Urothelium cell line (cell line): Measurements from ENCODE around the gene MAPK10.
"Not testable (repeated sequence)": the region's sequence is repeated elsewhere in the genome, so short reads cannot be mapped to it uniquely, and the experiment has no call there.

Experiments used
- DNase-seq: peaks from one replicate; pipeline ENCODE4 v3.0.0; 2011; ENCODE audit warnings: low spot score, mixed read lengths
- FAIRE-seq: peaks from 2 replicates; lab custom pipeline; 2011; peaks lifted over from hg19 to GRCh38; lab: Jason Lieb, UNC

MAPK10 gene

GRCh38 chr4:86044593-86044985 lies 315.3 kb downstream of the MAPK10 start:
- FAIRE-seq, result no peak
- DNase-seq, result no peak

GRCh38 chr4:86043755-86044592 lies 315.9 kb downstream of the MAPK10 start:
- peak; percentile 23 for DNase-seq
- FAIRE-seq, result no peak

- DNase-seq (no peak), FAIRE-seq (no peak)
These were observed 321.8 kb downstream of the MAPK10 start for GRCh38 chr4:86038037-86038436.

GRCh38 chr4:86036736-86037135 lies 323.1 kb downstream of the MAPK10 start:
- no peak for DNase-seq

GRCh38 chr4:86035688-86036087 lies 324.2 kb downstream of the MAPK10 start:
- FAIRE-seq (no peak), DNase-seq (no peak)

More at GRCh38 chr4:86036736-86037135, 323.1 kb downstream of the MAPK10 start:
- FAIRE-seq, result no peak

- FAIRE-seq (no peak), DNase-seq (no peak)
These were observed 325.2 kb downstream of the MAPK10 start for GRCh38 chr4:86034616-86035015.

GRCh38 chr4:86033171-86033570 lies 326.7 kb downstream of the MAPK10 start:
- no peak for DNase-seq
- FAIRE-seq, result no peak

GRCh38 chr4:86032476-86033022 lies 327.3 kb downstream of the MAPK10 start:
- peak; percentile 11 for DNase-seq
- peak; percentile 13 for FAIRE-seq

GRCh38 chr4:86031927-86032326 lies 327.9 kb downstream of the MAPK10 start:
- FAIRE-seq (no peak), DNase-seq (no peak)

- FAIRE-seq, result no peak
- DNase-seq, result no peak
These were observed 333.1 kb downstream of the MAPK10 start for GRCh38 chr4:86026720-86027119.

GRCh38 chr4:86021671-86022070 lies 338.2 kb downstream of the MAPK10 start:
- DNase-seq, FAIRE-seq: not testable (repeated sequence)

- DNase-seq (no peak), FAIRE-seq (no peak)
These were observed 339.9 kb downstream of the MAPK10 start for GRCh38 chr4:86019906-86020305.

- DNase-seq, result no peak
- FAIRE-seq, result no peak
These were observed 340.5 kb downstream of the MAPK10 start for GRCh38 chr4:86019362-86019761.

GRCh38 chr4:86015412-86016350 lies 344.2 kb downstream of the MAPK10 start:
- FAIRE-seq, result no peak
- DNase-seq, result no peak

GRCh38 chr4:86014599-86014998 lies 345.3 kb downstream of the MAPK10 start:
- FAIRE-seq (no peak), DNase-seq (no peak)

- FAIRE-seq (no peak), DNase-seq (peak; percentile 16)
These were observed 346.2 kb downstream of the MAPK10 start for GRCh38 chr4:86013621-86014020.

- DNase-seq, result no peak
These were observed 348.7 kb downstream of the MAPK10 start for GRCh38 chr4:86011117-86011516.

GRCh38 chr4:86007042-86007441 lies 352.8 kb downstream of the MAPK10 start:
- no peak for DNase-seq
- no peak for FAIRE-seq

More at GRCh38 chr4:86011117-86011516, 348.7 kb downstream of the MAPK10 start:
- FAIRE-seq, result no peak

- no peak for DNase-seq
These were observed 353.8 kb downstream of the MAPK10 start for GRCh38 chr4:86006057-86006456.

GRCh38 chr4:86004030-86004429 lies 355.8 kb downstream of the MAPK10 start:
- FAIRE-seq, result no peak
- no peak for DNase-seq

More at GRCh38 chr4:86006057-86006456, 353.8 kb downstream of the MAPK10 start:
- FAIRE-seq, result no peak

GRCh38 chr4:86001591-86001990 lies 358.3 kb downstream of the MAPK10 start:
- FAIRE-seq (no peak), DNase-seq (no peak)
